Measurements from ENCODE around the gene TMEM238L.

GRCh38 chr17:10812674-10813073 is 8.8 kb upstream of the TMEM238L start:
- TF ChIP-seq CTCF (conservative IDR thresholded peaks at IDR 0.05; ENCODE audit: low read depth in 2 of 2) = no peak
- no peak for TF ChIP-seq POLR2AphosphoS5 (IDR thresholded peaks at IDR 0.05; ENCODE audit: low read depth)
- no peak for TF ChIP-seq ETS1 (IDR thresholded peaks at IDR 0.05)
- no peak for TF ChIP-seq STAT1 (IDR thresholded peaks at IDR 0.05; ENCODE audit: unreplicated experiment)
- no peak for TF ChIP-seq EZH2 (IDR thresholded peaks at IDR 0.05; ENCODE audit: low read depth, unreplicated experiment)
- no peak for TF ChIP-seq REST (IDR thresholded peaks at IDR 0.05; ENCODE audit: unreplicated experiment)
- TF ChIP-seq EZH2phosphoT487 (IDR thresholded peaks at IDR 0.05; ENCODE audit: unreplicated experiment) = no peak
- no peak for TF ChIP-seq CREB1 (CRISPR knock-in tag; IDR thresholded peaks at IDR 0.05; ENCODE audit: low read depth)
- no peak for TF ChIP-seq JUNB (IDR thresholded peaks at IDR 0.05; ENCODE audit: unreplicated experiment)

Measured in GM23338 (cell line).